ENCODE measurements around the gene GGNBP2.

GGNBP2 gene

DNA sequence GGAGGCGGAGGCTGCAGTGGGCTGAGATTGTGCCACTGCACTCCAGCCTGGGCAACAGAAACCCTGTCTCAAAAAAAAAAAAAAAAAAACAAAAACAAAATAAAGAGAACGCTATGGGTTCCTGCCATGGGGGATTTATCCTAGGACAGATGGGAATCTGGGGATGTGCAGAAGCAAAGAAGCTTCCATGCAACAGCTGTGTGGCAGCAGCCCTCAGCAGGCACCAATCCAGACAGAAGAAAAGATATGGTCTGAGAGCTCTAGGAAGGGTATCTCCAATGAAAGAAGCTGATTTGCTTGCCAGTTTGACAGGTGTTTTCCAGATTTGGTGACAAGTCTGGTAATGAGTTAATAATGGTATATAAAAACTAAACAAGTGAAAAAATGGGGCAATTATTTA is 21.6 kb upstream of the GGNBP2 start:
- no peak for DNase-seq (ENCODE audit: low spot score)

DNA sequence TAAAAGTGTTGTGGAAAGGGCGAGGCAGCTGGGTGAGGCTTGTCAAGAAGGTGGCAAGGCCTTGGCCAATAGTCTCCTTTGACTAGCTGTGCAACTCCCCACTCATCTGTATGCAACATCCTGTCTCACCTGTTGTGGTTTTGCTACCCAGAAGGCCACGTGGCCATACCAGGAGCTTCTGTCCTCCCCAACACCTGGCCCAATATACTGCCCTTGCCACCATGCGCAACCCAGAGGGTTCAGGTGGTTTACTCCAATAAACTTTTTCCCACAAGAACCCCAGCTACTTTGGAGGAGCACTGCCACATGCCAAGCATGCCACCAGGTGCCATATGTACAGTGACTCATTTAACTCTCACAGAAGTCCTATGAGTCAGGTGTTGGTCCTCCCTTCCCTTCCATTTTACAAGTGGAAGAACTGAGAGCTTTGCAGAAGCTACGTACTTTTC is 20.3 kb upstream of the GGNBP2 start:
- no peak for DNase-seq (ENCODE audit: low spot score)

GRCh38 chr17:36525113-36525512 is 19.6 kb upstream of the GGNBP2 start:
- DNase-seq (ENCODE audit: low spot score): no peak

GRCh38 chr17:36525888-36526287 is 18.8 kb upstream of the GGNBP2 start:
- no peak for DNase-seq (ENCODE audit: low spot score)

DNA sequence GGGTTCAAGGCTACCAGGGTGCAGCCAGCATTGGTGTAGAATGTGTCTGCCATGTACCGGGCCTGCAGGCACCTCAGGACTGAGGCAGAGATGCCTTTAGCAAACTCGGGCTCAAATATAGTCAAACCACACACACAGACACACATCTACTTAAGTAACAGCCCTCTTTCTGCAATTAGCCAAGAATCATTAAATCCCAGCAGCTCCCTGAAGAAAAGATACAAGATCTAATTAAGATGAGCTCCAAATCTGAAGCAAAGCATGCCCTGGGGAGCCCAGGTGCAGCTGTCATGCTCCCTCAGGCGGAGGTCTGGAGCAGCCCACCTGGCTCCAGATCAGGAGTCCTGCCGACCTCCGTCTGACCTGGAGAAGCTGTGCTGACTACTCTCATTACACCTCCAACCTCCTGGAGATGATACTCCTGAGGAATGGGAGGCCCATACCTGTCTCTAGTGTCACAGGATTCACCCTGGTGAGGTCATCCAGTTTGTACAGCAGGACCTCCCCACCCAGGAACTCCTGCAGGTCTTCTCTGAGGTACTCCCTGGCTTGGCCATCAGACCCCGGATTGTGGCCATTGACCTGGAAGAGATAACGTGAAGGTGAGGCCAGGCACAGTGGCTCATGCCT is 17.0 kb upstream of the GGNBP2 start:
- DNase-seq (ENCODE audit: low spot score): no peak

DNA sequence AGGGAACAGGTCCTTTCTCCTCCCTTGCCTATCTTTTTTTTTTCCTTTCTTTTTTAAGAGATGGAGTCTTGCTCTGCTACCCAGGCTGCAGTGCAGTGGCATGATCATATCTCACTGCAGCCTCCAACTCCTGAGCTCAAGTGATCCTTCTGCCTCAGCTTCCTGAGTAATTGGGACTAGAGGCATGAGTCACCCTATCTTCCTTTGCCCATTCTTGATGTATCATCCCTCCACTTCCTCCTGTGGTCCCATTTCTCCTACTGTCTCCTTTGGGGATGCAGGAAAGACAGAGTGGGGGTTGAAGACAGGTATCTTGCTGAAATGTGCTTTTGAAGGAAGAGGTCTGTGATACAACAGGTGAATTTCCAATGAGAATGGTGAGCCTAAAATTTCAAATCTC is 15.6 kb upstream of the GGNBP2 start:
- no peak for DNase-seq (ENCODE audit: low spot score)

DNA sequence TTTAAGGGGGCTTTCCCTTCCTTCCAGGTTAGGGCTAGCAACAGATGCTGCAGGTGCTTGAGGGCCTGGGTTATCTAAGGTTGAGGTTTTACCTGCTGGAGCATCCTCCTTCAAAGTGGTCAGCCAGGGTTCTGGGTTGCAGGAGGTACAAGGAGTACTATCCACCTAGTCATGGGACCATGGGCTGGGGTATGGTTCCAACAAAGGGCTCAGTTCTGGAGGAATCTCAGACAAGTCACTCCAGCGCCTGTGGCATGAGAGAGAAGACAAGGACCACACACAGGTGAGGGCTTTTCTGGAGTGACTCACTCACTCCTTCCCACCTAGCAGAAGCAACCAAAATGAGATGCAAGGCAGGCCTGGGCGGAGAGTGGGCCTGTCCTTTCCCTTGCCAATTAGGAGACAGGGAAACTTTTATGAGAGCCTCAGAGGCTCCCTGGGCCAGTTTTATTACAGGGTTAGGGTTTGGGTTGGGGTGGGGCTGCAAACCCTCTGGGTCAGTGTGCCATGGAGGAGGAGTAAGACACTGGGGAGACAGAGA is 12.2 kb upstream of the GGNBP2 start:
- no peak for DNase-seq (ENCODE audit: low spot score)

DNA sequence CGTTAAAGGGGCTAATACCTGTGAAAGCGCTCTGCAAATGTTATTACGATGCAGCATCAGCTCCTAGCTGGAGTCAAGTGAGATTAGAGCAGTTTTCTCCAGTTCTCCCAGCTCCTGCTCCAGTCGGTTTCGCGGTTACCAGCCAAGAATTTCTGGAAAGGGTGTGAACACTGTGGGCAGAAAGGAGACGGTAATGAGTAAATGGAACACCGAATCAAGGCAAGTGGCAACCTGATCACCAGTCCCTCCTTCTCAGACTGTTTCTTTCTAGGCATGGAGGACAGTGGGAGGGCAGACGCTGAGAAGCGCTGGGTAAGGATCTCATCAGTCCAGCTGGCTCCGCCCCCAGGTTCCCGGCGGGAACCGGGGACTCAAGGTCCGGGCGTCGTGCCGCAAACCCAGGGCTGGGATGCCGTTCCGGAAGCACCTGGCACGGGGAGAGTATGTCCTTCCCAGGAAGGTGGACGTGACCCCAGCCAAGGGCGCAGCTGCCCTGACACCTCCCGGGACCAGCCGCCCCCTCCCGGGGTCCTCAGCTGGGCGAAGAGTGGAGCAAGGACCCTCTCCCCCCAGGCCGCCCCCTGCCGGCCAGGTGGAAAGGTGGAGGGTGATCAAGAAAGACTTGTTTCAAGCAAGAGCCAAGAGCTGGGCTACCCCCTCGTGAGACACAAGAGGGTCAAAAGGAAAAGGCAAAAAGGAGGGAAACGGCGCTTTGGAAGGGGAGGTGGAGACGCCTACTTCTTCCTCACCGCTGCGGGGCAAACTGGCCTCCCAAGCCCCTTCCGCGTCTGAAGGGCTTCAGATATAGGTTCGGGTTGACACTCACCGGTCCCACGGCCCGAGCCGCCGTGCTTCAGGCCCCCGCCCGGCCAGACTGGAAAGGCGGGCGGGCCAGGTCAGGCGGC is 10.5 kb upstream of the GGNBP2 start:
- peak; percentile 82 for DNase-seq (ENCODE audit: low spot score)

DNA sequence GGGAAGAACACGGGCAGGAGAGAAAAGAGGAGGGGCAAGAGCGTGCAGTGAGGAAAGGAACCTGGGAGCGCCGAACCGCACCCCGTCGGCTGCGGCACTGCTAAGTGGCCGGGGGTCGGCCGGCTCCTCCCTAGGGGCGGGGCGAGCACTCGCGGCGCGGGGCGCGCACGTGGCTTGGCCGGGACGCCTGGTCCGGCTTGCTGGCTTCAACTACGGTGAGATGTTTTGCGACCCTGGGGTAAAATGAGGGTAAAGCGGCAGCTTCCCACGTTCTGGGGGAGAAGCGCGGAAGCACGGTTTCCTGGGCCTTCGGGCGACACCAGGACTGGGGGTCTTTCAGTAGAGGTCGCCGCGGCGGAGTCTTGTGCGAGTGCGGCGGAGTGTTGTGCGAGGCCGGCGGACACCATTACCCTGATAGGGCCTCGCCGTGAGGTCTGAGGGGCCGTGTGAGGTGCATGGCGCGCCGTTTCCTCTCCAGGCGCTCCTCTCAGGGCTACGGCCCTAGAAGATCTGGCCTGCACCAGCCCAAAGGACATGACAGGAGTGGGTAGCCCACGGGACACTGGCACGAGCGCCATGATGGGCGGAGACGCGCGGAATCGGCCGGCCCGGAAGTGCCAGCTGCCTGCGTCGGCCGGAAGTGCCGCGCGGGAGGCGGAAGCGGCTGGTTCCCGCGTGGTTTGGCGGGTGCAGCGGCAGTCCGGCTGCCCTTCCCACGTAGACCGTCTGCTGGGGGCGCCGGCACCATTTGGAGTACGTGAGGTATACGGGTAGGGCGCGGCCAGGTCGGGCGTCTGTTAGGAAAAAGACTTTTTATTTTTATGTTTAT is 9.7 kb upstream of the GGNBP2 start, which contains the start of the genes MYO19 and PIGW:
TSS of gene MYO19 (minus strand) at position 29 of the 829 bp plus-strand sequence. CDS start 2,330 bp downstream, outside the sequence.
TSS of gene PIGW (plus strand) at position 148 of the 829 bp plus-strand sequence. CDS start 2,115 bp downstream, outside the sequence.
- peak; percentile 94 for DNase-seq (ENCODE audit: low spot score)

- no peak for DNase-seq (ENCODE audit: low spot score)
Measured at GRCh38 chr17:36535669-36536081, 9.0 kb upstream of the GGNBP2 start.

- DNase-seq (ENCODE audit: low spot score): no peak
Measured at GRCh38 chr17:36540696-36541095, 4.0 kb upstream of the GGNBP2 start.

- DNase-seq (ENCODE audit: low spot score): no peak
Measured at GRCh38 chr17:36542755-36543154, 2.0 kb upstream of the GGNBP2 start.

DNA sequence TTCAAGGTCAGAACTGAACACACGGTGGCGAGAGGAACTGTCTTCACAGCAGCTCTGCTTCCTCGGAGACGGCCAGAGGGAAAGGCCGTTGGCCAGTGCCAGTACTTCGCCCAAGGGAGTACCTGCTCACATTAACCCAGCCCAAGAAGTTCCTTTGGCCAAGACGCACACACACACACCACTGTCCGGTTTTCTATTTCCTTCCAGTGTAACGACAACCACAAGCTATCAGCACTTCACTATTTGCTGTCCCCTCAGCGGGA is 744 bp upstream of the GGNBP2 start:
- DNase-seq (ENCODE audit: low spot score): peak; percentile 12

DNA sequence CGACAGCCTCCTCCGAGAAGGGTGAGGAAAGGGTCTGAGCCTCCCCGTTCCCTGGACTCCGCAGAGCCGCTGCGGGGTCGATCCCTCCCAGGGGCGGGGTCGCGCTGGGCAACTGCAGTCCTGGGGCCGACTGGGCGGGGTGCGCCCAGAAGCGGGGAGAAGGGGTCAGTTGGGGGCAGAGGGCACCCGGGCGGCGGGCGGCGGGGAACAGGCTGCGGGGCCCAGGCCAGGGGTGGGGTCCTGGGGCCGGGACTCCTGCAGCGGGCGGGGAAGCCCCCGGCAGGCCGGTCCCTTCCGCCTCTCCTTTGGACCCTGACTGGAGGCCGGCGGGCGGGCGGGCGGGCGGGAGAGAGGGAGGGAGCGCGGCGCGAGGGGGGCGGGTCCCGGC is 352 bp downstream of the GGNBP2 start:
- no peak for DNase-seq (ENCODE audit: low spot score)

GRCh38 chr17:36545465-36546417 is 1.0 kb downstream of the GGNBP2 start:
- DNase-seq (ENCODE audit: low spot score): peak; percentile 96

- no peak for DNase-seq (ENCODE audit: low spot score)
Measured at GRCh38 chr17:36546418-36547093, 1.8 kb downstream of the GGNBP2 start.

DNA sequence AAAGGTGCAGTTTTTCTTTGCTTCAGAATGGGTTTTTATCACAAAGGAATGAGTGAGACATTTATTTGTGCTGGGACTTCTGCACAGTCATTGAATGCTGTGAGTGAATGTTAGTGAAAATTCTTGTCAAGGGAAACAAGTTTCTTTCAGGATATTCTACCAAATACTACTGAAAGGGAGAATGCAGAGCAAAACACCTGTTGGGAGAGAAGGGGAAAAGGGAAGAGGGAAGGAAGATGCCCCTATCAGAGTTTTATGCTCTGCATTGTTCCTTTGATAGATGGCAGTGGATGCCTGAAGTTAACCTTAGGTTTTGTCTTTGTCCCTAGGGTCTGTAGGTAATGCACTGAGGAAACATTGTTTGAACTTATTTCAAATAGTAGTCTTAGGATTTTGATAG is 3.1 kb downstream of the GGNBP2 start:
- DNase-seq (ENCODE audit: low spot score): no peak

GRCh38 chr17:36550491-36551417 is 6.0 kb downstream of the GGNBP2 start:
- no peak for DNase-seq (ENCODE audit: low spot score)

DNA sequence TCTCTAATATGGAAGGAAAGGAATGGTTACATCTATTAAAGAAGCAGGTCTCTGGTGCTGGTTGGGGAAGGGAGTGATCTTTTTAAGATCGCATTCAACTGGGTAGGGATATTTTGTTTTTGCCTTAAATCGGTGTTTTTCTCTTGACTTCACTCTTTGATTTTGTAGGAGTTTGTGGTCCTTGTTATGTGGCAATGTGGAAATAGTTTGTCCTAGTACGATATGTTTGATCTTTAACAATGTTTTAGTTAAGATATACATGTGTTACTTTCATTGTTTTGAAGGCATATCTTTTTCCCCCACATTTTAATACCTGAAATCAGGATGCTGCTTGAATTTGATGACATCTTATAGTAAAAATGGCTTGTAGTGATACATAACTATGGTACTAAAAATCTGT is 8.7 kb downstream of the GGNBP2 start:
- no peak for DNase-seq (ENCODE audit: low spot score)
